ENCODE data around the gene OARD1.

The OARD1 gene

GRCh38 chr6:41078101-41078500 is 5.9 kb upstream of the OARD1 start:
- H3K27ac Mint-ChIP-seq, result no peak overlapping the region
- no peak for DNase-seq
- no peaks in the 10 kb centered on the region for H3K9me3 Mint-ChIP-seq
- no peak for TF ChIP-seq CTCF (IDR thresholded peaks at IDR 0.05)
- peaks cover 37% of the 10 kb centered on the region for H3K4me1 Mint-ChIP-seq
- peaks cover 39% of the 10 kb centered on the region for H3K36me3 Mint-ChIP-seq (ENCODE audit: low read depth)
- H3K4me3 Mint-ChIP-seq, result no peak overlapping the region
- no peaks in the 10 kb centered on the region for H3K27me3 Mint-ChIP-seq (ENCODE audit: low read depth, poor library complexity)

GRCh38 chr6:41077536-41077935 is 5.4 kb upstream of the OARD1 start:
- no peak for TF ChIP-seq CTCF (IDR thresholded peaks at IDR 0.05)
- DNase-seq, result no peak
- Mint-ChIP-seq H3K36me3 (ENCODE audit: low read depth) (peaks cover 36% of the 10 kb centered on the region), H3K4me3 (no peak overlapping the region), H3K4me1 (peaks cover 37% of the 10 kb centered on the region), H3K9me3 (no peaks in the 10 kb centered on the region), H3K27ac (no peak overlapping the region), H3K27me3 (ENCODE audit: low read depth, poor library complexity) (no peaks in the 10 kb centered on the region)

GRCh38 chr6:41075651-41076626 is 3.8 kb upstream of the OARD1 start:
- H3K27ac Mint-ChIP-seq, result peak overlapping the region; percentile 95
- no peak for DNase-seq
- no peaks in the 10 kb centered on the region for H3K27me3 Mint-ChIP-seq (ENCODE audit: low read depth, poor library complexity)
- peak overlapping the region; percentile 90 for H3K4me3 Mint-ChIP-seq
- peaks cover 44% of the 10 kb centered on the region for H3K4me1 Mint-ChIP-seq
- H3K9me3 Mint-ChIP-seq, result no peaks in the 10 kb centered on the region
- H3K36me3 Mint-ChIP-seq (ENCODE audit: low read depth), result peaks cover 23% of the 10 kb centered on the region
- no peak for TF ChIP-seq CTCF (IDR thresholded peaks at IDR 0.05)

GRCh38 chr6:41074692-41075436 is 2.7 kb upstream of the OARD1 start:
- DNase-seq, result no peak
- peak overlapping the region; percentile 97 for H3K27ac Mint-ChIP-seq
- peak overlapping the region; percentile 90 for H3K4me3 Mint-ChIP-seq
- H3K36me3 Mint-ChIP-seq (ENCODE audit: low read depth), result peaks cover 12% of the 10 kb centered on the region
- TF ChIP-seq CTCF (IDR thresholded peaks at IDR 0.05), result no peak
- H3K9me3 Mint-ChIP-seq, result no peaks in the 10 kb centered on the region
- H3K27me3 Mint-ChIP-seq (ENCODE audit: low read depth, poor library complexity), result no peaks in the 10 kb centered on the region
- H3K4me1 Mint-ChIP-seq, result peaks cover 55% of the 10 kb centered on the region

GRCh38 chr6:41073968-41074691 is 2.0 kb upstream of the OARD1 start:
- DNase-seq, result no peak
- Mint-ChIP-seq H3K27ac (peak overlapping the region; percentile 97), H3K4me1 (peaks cover 55% of the 10 kb centered on the region), H3K9me3 (no peaks in the 10 kb centered on the region), H3K27me3 (ENCODE audit: low read depth, poor library complexity) (no peaks in the 10 kb centered on the region), H3K4me3 (peak overlapping the region; percentile 90), H3K36me3 (ENCODE audit: low read depth) (peaks cover 5% of the 10 kb centered on the region)
- TF ChIP-seq CTCF (IDR thresholded peaks at IDR 0.05), result no peak

Data from nephron progenitor cell (in vitro differentiated cells).